ENCODE results near the gene MISP.

MISP gene

GRCh38 chr19:756236-756635 lies 5.3 kb downstream of the MISP start:
- Histone ChIP-seq H3K9ac (ENCODE audit: low read depth in 1 of 2, low read length in 2 of 2) (peak overlapping the region in 1 of 2 donors; percentile 34), H3K4me1 (ENCODE audit: control insufficient read depth in 2 of 2, insufficient read depth in 2 of 2, low read length in 2 of 2) (peaks cover 21 to 30% of the 10 kb centered on the region in 2 donors), H3K9me3 (ENCODE audit: control insufficient read depth in 2 of 2, low read length in 2 of 2) (no peaks in the 10 kb centered on the region), H3K27me3 (ENCODE audit: control insufficient read depth in 2 of 2, insufficient read depth in 2 of 2, low read length in 2 of 2) (no peaks in the 10 kb centered on the region), H3K36me3 (ENCODE audit: control insufficient read depth in 2 of 2, insufficient read depth in 2 of 2, low read length in 2 of 2) (peaks cover 31% of the 10 kb centered on the region in 2 donors), H3K4me3 (ENCODE audit: low read length in 2 of 2) (no peak overlapping the region), H3K27ac (ENCODE audit: low read depth in 2 of 2, low read length in 2 of 2) (peak overlapping the region; percentile 82 to 84)

- H3K36me3 ChIP-seq (ENCODE audit: control insufficient read depth in 2 of 2, insufficient read depth in 2 of 2, low read length in 2 of 2): peaks cover 36% of the 10 kb centered on the region in 2 donors
- peak overlapping the region in 1 of 2 donors; percentile 8 for H3K27ac ChIP-seq (ENCODE audit: low read depth in 2 of 2, low read length in 2 of 2)
- H3K27me3 ChIP-seq (ENCODE audit: control insufficient read depth in 2 of 2, insufficient read depth in 2 of 2, low read length in 2 of 2): no peaks in the 10 kb centered on the region
- peaks cover 0 to 2% of the 10 kb centered on the region in 2 donors for H3K9me3 ChIP-seq (ENCODE audit: control insufficient read depth in 2 of 2, low read length in 2 of 2)
- H3K4me3 ChIP-seq (ENCODE audit: low read length in 2 of 2): no peak overlapping the region
- H3K4me1 ChIP-seq (ENCODE audit: control insufficient read depth in 2 of 2, insufficient read depth in 2 of 2, low read length in 2 of 2): peaks cover 21 to 30% of the 10 kb centered on the region in 2 donors
- H3K9ac ChIP-seq (ENCODE audit: low read depth in 1 of 2, low read length in 2 of 2): no peak overlapping the region
These were observed 6.1 kb downstream of the MISP start for GRCh38 chr19:756821-757688.

- peaks cover 36% of the 10 kb centered on the region in 2 donors for H3K36me3 ChIP-seq (ENCODE audit: control insufficient read depth in 2 of 2, insufficient read depth in 2 of 2, low read length in 2 of 2)
- H3K27me3 ChIP-seq (ENCODE audit: control insufficient read depth in 2 of 2, insufficient read depth in 2 of 2, low read length in 2 of 2): no peaks in the 10 kb centered on the region
These were observed 7.1 kb downstream of the MISP start for GRCh38 chr19:757811-758668.

GRCh38 chr19:763181-763580 lies 12.3 kb downstream of the MISP start:
- Histone ChIP-seq H3K9ac (ENCODE audit: low read depth in 1 of 2, low read length in 2 of 2) (no peak overlapping the region), H3K9me3 (ENCODE audit: control insufficient read depth in 2 of 2, low read length in 2 of 2) (peaks cover 0 to 2% of the 10 kb centered on the region in 2 donors), H3K27me3 (ENCODE audit: control insufficient read depth in 2 of 2, insufficient read depth in 2 of 2, low read length in 2 of 2) (no peaks in the 10 kb centered on the region), H3K27ac (ENCODE audit: low read depth in 2 of 2, low read length in 2 of 2) (no peak overlapping the region), H3K36me3 (ENCODE audit: control insufficient read depth in 2 of 2, insufficient read depth in 2 of 2, low read length in 2 of 2) (peaks cover 32 to 35% of the 10 kb centered on the region in 2 donors), H3K4me3 (ENCODE audit: low read length in 2 of 2) (no peak overlapping the region), H3K4me1 (ENCODE audit: control insufficient read depth in 2 of 2, insufficient read depth in 2 of 2, low read length in 2 of 2) (no peaks in the 10 kb centered on the region)

More at GRCh38 chr19:757811-758668, 7.1 kb downstream of the MISP start:
- Histone ChIP-seq H3K9ac (ENCODE audit: low read depth in 1 of 2, low read length in 2 of 2) (no peak overlapping the region), H3K9me3 (ENCODE audit: control insufficient read depth in 2 of 2, low read length in 2 of 2) (peaks cover 0 to 2% of the 10 kb centered on the region in 2 donors), H3K4me1 (ENCODE audit: control insufficient read depth in 2 of 2, insufficient read depth in 2 of 2, low read length in 2 of 2) (peaks cover 18 to 27% of the 10 kb centered on the region in 2 donors), H3K27ac (ENCODE audit: low read depth in 2 of 2, low read length in 2 of 2) (no peak overlapping the region), H3K4me3 (ENCODE audit: low read length in 2 of 2) (no peak overlapping the region)

- Histone ChIP-seq H3K4me1 (ENCODE audit: control insufficient read depth in 2 of 2, insufficient read depth in 2 of 2, low read length in 2 of 2) (no peaks in the 10 kb centered on the region), H3K27me3 (ENCODE audit: control insufficient read depth in 2 of 2, insufficient read depth in 2 of 2, low read length in 2 of 2) (no peaks in the 10 kb centered on the region), H3K9me3 (ENCODE audit: control insufficient read depth in 2 of 2, low read length in 2 of 2) (peaks cover 0 to 2% of the 10 kb centered on the region in 2 donors), H3K27ac (ENCODE audit: low read depth in 2 of 2, low read length in 2 of 2) (no peak overlapping the region), H3K9ac (ENCODE audit: low read depth in 1 of 2, low read length in 2 of 2) (no peak overlapping the region), H3K4me3 (ENCODE audit: low read length in 2 of 2) (no peak overlapping the region), H3K36me3 (ENCODE audit: control insufficient read depth in 2 of 2, insufficient read depth in 2 of 2, low read length in 2 of 2) (peaks cover 27 to 33% of the 10 kb centered on the region in 2 donors)
These were observed 13.0 kb downstream of the MISP start for GRCh38 chr19:763869-764268.

GRCh38 chr19:764301-764700 lies 13.4 kb downstream of the MISP start:
- Histone ChIP-seq H3K4me1 (ENCODE audit: control insufficient read depth in 2 of 2, insufficient read depth in 2 of 2, low read length in 2 of 2) (no peaks in the 10 kb centered on the region), H3K9me3 (ENCODE audit: control insufficient read depth in 2 of 2, low read length in 2 of 2) (peaks cover 0 to 2% of the 10 kb centered on the region in 2 donors), H3K4me3 (ENCODE audit: low read length in 2 of 2) (no peak overlapping the region), H3K36me3 (ENCODE audit: control insufficient read depth in 2 of 2, insufficient read depth in 2 of 2, low read length in 2 of 2) (peaks cover 27 to 33% of the 10 kb centered on the region in 2 donors), H3K9ac (ENCODE audit: low read depth in 1 of 2, low read length in 2 of 2) (no peak overlapping the region), H3K27me3 (ENCODE audit: control insufficient read depth in 2 of 2, insufficient read depth in 2 of 2, low read length in 2 of 2) (no peaks in the 10 kb centered on the region), H3K27ac (ENCODE audit: low read depth in 2 of 2, low read length in 2 of 2) (no peak overlapping the region)

GRCh38 chr19:765179-765738 lies 14.3 kb downstream of the MISP start:
- Histone ChIP-seq H3K27ac (ENCODE audit: low read depth in 2 of 2, low read length in 2 of 2) (no peak overlapping the region), H3K4me1 (ENCODE audit: control insufficient read depth in 2 of 2, insufficient read depth in 2 of 2, low read length in 2 of 2) (no peaks in the 10 kb centered on the region), H3K36me3 (ENCODE audit: control insufficient read depth in 2 of 2, insufficient read depth in 2 of 2, low read length in 2 of 2) (peaks cover 21 to 26% of the 10 kb centered on the region in 2 donors), H3K9me3 (ENCODE audit: control insufficient read depth in 2 of 2, low read length in 2 of 2) (peaks cover 0 to 2% of the 10 kb centered on the region in 2 donors), H3K9ac (ENCODE audit: low read depth in 1 of 2, low read length in 2 of 2) (no peak overlapping the region), H3K4me3 (ENCODE audit: low read length in 2 of 2) (no peak overlapping the region), H3K27me3 (ENCODE audit: control insufficient read depth in 2 of 2, insufficient read depth in 2 of 2, low read length in 2 of 2) (no peaks in the 10 kb centered on the region)

GRCh38 chr19:768424-768823 lies 17.5 kb downstream of the MISP start:
- Histone ChIP-seq H3K36me3 (ENCODE audit: control insufficient read depth in 2 of 2, insufficient read depth in 2 of 2, low read length in 2 of 2) (peaks cover 12% of the 10 kb centered on the region in 2 donors), H3K27ac (ENCODE audit: low read depth in 2 of 2, low read length in 2 of 2) (no peak overlapping the region)

GRCh38 chr19:769616-770015 lies 18.7 kb downstream of the MISP start:
- H3K4me3 ChIP-seq (ENCODE audit: low read length in 2 of 2): no peak overlapping the region
- H3K9me3 ChIP-seq (ENCODE audit: control insufficient read depth in 2 of 2, low read length in 2 of 2): no peaks in the 10 kb centered on the region
- H3K36me3 ChIP-seq (ENCODE audit: control insufficient read depth in 2 of 2, insufficient read depth in 2 of 2, low read length in 2 of 2): peaks cover under 1 to 2% of the 10 kb centered on the region in 2 donors
- no peaks in the 10 kb centered on the region for H3K4me1 ChIP-seq (ENCODE audit: control insufficient read depth in 2 of 2, insufficient read depth in 2 of 2, low read length in 2 of 2)
- H3K9ac ChIP-seq (ENCODE audit: low read depth in 1 of 2, low read length in 2 of 2): no peak overlapping the region
- no peaks in the 10 kb centered on the region for H3K27me3 ChIP-seq (ENCODE audit: control insufficient read depth in 2 of 2, insufficient read depth in 2 of 2, low read length in 2 of 2)
- no peak overlapping the region for H3K27ac ChIP-seq (ENCODE audit: low read depth in 2 of 2, low read length in 2 of 2)

More at GRCh38 chr19:768424-768823, 17.5 kb downstream of the MISP start:
- H3K27me3 ChIP-seq (ENCODE audit: control insufficient read depth in 2 of 2, insufficient read depth in 2 of 2, low read length in 2 of 2): no peaks in the 10 kb centered on the region
- no peak overlapping the region for H3K4me3 ChIP-seq (ENCODE audit: low read length in 2 of 2)
- H3K9ac ChIP-seq (ENCODE audit: low read depth in 1 of 2, low read length in 2 of 2): no peak overlapping the region
- no peaks in the 10 kb centered on the region for H3K4me1 ChIP-seq (ENCODE audit: control insufficient read depth in 2 of 2, insufficient read depth in 2 of 2, low read length in 2 of 2)
- H3K9me3 ChIP-seq (ENCODE audit: control insufficient read depth in 2 of 2, low read length in 2 of 2): no peaks in the 10 kb centered on the region
